Activated T-helper 9 cell treated with anti-CD3 and anti-CD28 coated beads, Interleukin-2, amount 50 U/mL, for 16 hours (primary cell): Measurements from ENCODE around the gene BTBD7.

ENCODE experiments used
- DNase-seq: peaks from one replicate; pipeline ENCODE4 v3.0.0-alpha.2; 2020; ENCODE audit warnings: low read depth

BTBD7 gene

GRCh38 chr14:93329965-93330608 lies 2.7 kb downstream of the BTBD7 start:
- DNase-seq: no peak

DNA sequence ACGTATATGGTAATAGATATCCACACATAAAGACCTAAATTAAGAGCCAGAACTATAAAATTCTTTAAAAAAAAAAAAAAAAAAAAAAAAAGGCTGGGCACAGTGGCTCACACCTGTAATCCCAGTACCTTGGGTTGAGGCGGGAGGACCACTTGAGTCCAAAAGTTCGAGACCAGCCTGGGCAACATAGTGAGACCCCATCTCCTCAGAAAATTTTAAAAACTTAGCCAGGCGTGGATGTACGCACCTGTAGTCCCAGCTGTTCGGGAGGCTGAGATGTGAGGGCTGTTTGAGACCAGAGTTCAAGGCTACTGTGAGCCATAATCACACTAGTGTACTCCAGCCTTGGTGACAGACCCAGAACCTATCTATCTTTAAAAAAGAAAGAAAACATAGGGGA lies 4.3 kb downstream of the BTBD7 start:
- no peak for DNase-seq

GRCh38 chr14:93326196-93326595 lies 6.6 kb downstream of the BTBD7 start:
- no peak for DNase-seq

GRCh38 chr14:93323600-93324174 lies 9.1 kb downstream of the BTBD7 start:
- DNase-seq: no peak

DNA sequence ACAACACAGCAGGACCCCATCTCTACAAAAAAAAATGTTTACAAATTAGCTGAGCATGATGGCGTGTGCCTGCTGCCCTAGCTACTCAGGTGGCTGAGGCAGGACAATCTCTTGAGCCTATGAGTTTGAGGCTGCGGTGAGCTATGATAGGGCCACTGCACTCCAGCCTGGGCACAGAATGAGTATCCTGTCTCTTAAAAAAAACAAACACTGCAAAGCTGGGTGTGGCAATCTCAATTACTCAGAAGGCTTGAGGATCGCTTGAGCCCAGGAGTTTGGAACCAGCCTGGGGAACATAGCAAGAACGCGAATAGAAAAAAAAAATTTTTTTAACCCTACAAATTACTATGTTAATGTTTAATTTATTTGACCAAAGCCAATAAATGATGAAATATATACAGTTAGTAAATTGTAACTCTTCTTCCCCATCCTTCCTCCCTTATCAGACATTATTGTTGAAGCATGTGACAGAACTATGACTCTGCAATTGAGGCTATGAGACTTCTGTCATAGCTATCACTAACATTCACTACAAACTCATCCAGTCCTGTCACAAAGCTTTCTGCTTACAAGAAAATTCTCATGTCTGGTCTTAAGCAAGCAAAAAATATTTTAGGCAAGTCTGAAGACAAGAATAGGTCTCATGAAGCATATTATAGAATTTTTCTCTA lies 9.8 kb downstream of the BTBD7 start:
- DNase-seq: no peak

- DNase-seq: no peak
These were observed 12.3 kb downstream of the BTBD7 start for GRCh38 chr14:93320489-93320888.

DNA sequence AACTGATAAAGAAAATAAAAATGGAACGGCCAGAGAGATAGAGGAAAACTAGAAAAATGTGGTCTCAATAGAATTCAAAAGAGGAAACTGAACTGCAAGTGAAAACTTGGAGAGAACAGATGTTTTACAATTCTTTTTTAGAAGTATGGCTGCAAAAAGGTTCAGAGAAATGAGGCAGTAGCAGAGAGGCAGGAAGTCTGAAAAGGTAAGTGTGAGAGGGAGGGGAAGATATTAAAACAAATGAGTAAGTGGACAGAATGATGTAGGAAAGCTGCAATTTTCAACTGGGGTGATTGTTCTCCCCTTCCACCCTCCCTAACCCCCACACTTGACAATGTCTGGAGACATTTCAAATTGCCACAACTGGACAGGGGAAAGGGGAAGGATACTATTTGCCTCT lies 12.9 kb downstream of the BTBD7 start:
- no peak for DNase-seq

GRCh38 chr14:93319494-93319893 lies 13.3 kb downstream of the BTBD7 start:
- no peak for DNase-seq

- no peak for DNase-seq
These were observed 13.9 kb downstream of the BTBD7 start for GRCh38 chr14:93318927-93319326.

GRCh38 chr14:93317875-93318807 lies 14.7 kb downstream of the BTBD7 start:
- DNase-seq: no peak

DNA sequence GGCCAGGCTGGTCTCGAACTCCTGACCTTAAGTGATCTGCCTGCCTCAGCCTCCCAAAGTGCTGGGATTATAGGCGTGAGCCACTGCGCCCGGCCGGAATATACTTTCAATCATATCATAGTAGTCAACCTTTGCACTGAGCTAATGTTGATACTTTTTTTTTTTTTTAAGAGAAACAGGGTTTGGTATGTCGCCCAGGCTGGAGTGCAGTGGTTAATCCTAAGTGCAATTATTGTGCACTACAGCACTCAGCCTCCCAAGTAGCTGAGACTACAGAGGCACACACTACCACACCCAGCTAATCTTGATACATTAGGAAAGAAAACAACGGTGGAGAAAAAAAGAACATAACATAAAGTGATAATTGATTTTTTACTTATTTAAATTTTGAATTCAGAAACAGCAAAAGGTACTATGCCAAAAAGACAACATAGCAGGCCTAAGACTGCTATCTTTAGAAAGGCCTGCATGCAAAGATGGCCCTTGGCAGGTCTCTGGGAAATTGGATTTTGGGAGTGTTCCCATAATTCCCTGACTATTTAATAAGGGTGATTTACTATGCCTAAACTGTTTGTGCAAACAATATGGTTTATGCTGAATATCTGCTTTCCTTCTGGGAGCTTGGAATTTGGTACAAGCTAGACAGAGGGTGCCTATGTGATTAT lies 15.5 kb downstream of the BTBD7 start:
- no peak for DNase-seq

DNA sequence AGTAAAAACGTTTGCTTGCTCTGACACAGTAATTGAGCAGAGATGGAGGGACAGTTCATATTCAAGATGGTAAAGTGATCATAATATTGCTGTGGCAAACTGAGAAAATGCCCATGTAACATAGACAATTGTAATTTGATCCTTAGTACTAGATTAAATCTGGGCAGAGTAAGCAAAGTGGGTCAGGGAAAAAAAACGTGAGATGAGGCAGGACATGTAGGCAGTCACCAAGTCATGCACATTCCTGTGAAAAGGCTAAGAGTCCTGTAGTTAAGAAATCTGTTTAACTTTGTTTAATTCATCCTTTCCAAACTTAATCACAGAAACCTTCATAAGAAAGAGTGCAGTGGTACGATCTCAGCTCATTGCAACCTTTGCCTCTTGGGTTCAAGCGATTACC lies 16.1 kb downstream of the BTBD7 start:
- DNase-seq: no peak

GRCh38 chr14:93315575-93315974 lies 17.3 kb downstream of the BTBD7 start:
- no peak for DNase-seq

DNA sequence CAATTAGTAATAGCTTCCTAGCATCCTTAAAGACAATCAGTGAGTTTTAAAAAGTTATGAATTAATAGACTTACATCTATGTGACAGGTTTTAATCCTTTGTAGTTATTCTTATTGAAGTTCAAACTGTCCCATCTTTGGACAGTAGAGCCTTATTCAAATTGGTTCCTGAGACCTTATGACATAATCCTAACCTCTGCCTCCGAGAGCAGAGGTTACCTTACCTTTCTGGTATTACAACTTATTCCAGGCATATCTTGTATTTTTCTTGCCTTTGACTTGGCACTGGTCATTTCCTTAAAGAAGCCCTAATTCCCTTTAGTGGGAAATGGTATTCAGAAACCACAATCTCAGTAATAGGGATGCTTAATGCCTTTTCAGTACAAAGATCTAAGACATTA lies 21.8 kb downstream of the BTBD7 start:
- no peak for DNase-seq

DNA sequence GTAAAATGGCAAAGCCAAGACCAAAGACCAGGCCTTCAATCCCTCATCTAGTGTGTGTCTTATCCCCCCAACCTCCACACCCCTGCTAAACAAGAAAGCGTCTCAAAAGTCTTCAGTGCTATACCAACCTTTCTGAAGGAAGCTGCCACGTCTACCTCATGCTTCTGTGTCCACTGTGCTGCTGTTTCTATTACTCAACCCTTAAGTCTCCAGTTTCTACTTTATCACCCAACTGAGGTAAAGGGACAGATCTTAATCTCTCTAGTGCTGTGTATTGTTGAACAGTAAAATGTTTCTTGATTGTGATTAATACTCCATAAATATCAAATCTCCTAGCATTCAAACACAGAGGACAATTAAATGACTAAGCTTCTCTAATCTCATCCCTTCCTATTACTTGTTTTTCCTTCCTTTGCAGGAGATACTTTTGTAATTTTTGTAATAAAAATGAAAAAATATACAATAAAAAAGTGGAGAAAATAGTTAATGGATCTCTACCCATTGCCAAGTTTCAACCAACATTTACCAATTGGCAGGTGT lies 23.3 kb downstream of the BTBD7 start:
- no peak for DNase-seq

- DNase-seq: no peak
These were observed 24.0 kb downstream of the BTBD7 start for GRCh38 chr14:93308686-93309345.

DNA sequence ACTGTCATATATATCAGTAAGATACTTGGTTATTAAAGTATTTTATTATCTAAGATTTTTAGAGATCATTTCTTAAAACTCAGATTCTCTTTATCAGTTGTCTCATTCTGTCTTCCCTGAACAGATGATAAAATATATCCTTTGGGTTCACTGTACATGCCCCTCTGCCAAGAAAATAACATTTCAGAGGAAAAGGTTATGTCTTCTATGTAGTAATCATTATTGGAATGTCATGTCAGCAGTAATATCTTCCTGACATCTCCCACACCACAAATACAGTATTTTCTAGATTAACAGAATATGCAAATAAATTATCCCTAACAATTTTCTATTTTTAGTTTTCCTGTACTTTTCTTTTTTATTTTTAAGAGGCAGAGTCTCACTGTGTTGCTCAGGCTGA lies 26.0 kb downstream of the BTBD7 start:
- no peak for DNase-seq

DNA sequence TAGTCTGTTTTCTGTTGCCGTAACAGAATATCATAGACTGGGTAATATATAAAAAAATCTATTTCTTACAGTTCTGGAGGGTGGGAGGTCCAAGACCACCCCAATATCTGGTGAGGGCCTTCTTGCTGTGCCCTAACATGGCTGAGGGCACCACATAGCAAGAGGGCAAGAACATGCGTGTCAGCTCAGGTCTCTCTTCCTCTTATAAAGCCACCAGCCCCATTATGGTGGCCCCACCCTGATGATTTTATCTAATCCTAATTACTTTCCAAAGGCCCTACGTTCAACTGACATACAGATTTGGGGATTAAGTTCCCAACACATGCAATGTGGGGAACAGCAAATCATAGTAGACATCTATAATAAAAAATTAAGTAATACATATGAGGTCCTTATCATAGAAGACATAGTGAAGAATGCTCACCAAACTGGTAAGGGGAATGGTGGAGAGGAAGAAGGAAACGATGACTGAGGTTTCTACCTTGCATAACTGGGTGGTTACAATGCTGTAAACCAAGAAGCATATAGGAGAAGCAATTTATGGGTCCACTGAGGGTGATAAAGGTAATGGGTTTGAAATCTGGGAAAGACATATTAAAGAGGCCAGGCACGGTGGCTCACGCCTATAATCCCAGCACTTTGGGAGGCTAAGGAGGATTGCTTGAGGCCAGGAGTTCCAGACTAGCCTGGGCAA lies 27.0 kb downstream of the BTBD7 start:
- no peak for DNase-seq

- no peak for DNase-seq
These were observed 28.1 kb downstream of the BTBD7 start for GRCh38 chr14:93304771-93305170.

DNA sequence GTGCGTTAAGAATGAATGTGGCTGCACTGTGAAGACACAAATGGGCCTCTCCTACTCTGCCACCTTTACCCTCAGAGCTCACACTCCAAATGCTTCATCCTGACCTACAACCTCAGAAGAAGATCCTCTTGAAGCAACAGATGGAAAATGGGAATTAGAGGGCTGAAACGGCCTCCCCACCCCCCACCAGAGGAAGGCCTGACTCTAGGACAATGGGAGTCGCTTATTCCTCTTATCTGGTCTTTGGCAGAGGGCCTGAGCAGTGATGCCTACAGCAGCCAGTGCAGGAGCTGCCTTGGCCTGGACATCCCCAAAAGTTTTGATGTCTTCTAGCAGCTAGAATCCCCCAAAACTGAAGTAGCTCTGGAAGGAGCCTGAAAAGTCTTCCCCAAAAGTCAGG lies 29.2 kb downstream of the BTBD7 start:
- no peak for DNase-seq
